ENCODE measurements around the gene SNX20.

Gene SNX20

GRCh38 chr16:50667497-50668367, 13.4 kb downstream of the SNX20 start:
- H3K4me3 ChIP-seq (ENCODE audit: low read length), result no peak overlapping the region
- no peak for TF ChIP-seq CTCF (conservative IDR thresholded peaks at IDR 0.05; ENCODE audit: low read depth, low read length)

GRCh38 chr16:50666658-50667496, 14.2 kb downstream of the SNX20 start:
- no peak for TF ChIP-seq CTCF (conservative IDR thresholded peaks at IDR 0.05; ENCODE audit: low read depth, low read length)
- H3K4me3 ChIP-seq (ENCODE audit: low read length), result no peak overlapping the region
- no peak for DNase-seq (ENCODE audit: low read depth)

More at GRCh38 chr16:50667497-50668367, 13.4 kb downstream of the SNX20 start:
- DNase-seq (ENCODE audit: low read depth), result no peak

- peak; percentile 88 for TF ChIP-seq CTCF (conservative IDR thresholded peaks at IDR 0.05; ENCODE audit: low read depth, low read length)
- H3K4me3 ChIP-seq (ENCODE audit: low read length), result peak overlapping the region; percentile 41
These were observed 15.8 kb downstream of the SNX20 start for GRCh38 chr16:50665128-50665878.

GRCh38 chr16:50664270-50664669, 16.8 kb downstream of the SNX20 start:
- no peak for TF ChIP-seq CTCF (conservative IDR thresholded peaks at IDR 0.05; ENCODE audit: low read depth, low read length)
- DNase-seq (ENCODE audit: low read depth), result no peak

More at GRCh38 chr16:50665128-50665878, 15.8 kb downstream of the SNX20 start:
- peak; percentile 9 for DNase-seq (ENCODE audit: low read depth)

GRCh38 chr16:50662306-50662940, 18.7 kb downstream of the SNX20 start:
- TF ChIP-seq CTCF (conservative IDR thresholded peaks at IDR 0.05; ENCODE audit: low read depth, low read length), result no peak
- no peak overlapping the region for H3K4me3 ChIP-seq (ENCODE audit: low read length)
- DNase-seq (ENCODE audit: low read depth), result no peak

More at GRCh38 chr16:50664270-50664669, 16.8 kb downstream of the SNX20 start:
- H3K4me3 ChIP-seq (ENCODE audit: low read length), result no peak overlapping the region

- no peak overlapping the region for H3K4me3 ChIP-seq (ENCODE audit: low read length)
- DNase-seq (ENCODE audit: low read depth), result no peak
- TF ChIP-seq CTCF (conservative IDR thresholded peaks at IDR 0.05; ENCODE audit: low read depth, low read length), result no peak
These were observed 21.3 kb downstream of the SNX20 start for GRCh38 chr16:50659806-50660205.

Data from retinal pigment epithelial cell (primary cell).